CD4-positive, alpha-beta memory T cell (primary cell): ENCODE results near the gene PLD2. TPM values are rescaled to one million over a fixed set of nuclear protein-coding genes. Genes with fewer than 3 reads are reported as not detected.
A peak's percentile ranks its signal among the peaks of the same experiment; 100 is the strongest.

ENCODE experiments used
- CTCF ChIA-PET: fragments of 350-600 bp; sonication (Branson Sonifier 250); formaldehyde crosslinking; loops from one replicate; lab custom pipeline; 2021; ENCODE audit warnings: inconsistent platforms; ENCODE audit not compliant: partially characterized antibody; lab: Charles Lee
- POLR2A ChIA-PET: fragments of 350-600 bp; sonication (Branson Sonifier 250); formaldehyde crosslinking; loops from one replicate; lab custom pipeline; 2021; ENCODE audit not compliant: partially characterized antibody; lab: Charles Lee
- DNase-seq, 5 donors: peaks; one replicate each; pipeline versions ENCODE4 v3.0.0 to v3.0.0-alpha.2; 2020 to 2022; ENCODE audit warnings: mixed read lengths in 1 of 5
- H3K27ac ChIP-seq: one replicate; pipeline ENCODE4 v1.7.0; 2013; ENCODE audit warnings: low read depth, low read length
- H3K27me3 ChIP-seq: 2 replicates; pipeline ENCODE4 v1.7.0; 2013; ENCODE audit warnings: mild to moderate bottlenecking, low read length, moderate library complexity; ENCODE audit not compliant: insufficient read depth
- H3K36me3 ChIP-seq: 2 replicates; pipeline ENCODE4 v1.7.0; 2013; ENCODE audit warnings: mild to moderate bottlenecking, low read length, moderate library complexity; ENCODE audit not compliant: insufficient read depth
- H3K4me1 ChIP-seq: 2 replicates; pipeline ENCODE4 v1.7.0; 2013; ENCODE audit warnings: mild to moderate bottlenecking, low read length, moderate library complexity; ENCODE audit not compliant: insufficient read depth
- H3K4me3 ChIP-seq, 2 donors: one replicate each; pipeline ENCODE4 v1.7.0; 2013; ENCODE audit warnings: low read length in 2 of 2, mild to moderate bottlenecking in 1 of 2
- H3K9me3 ChIP-seq, 2 donors: one replicate each; pipeline ENCODE4 v1.7.0; 2013; ENCODE audit warnings: low read length in 2 of 2, control low read depth in 1 of 2; ENCODE audit not compliant: control insufficient read depth in 1 of 2
- H3K27ac Mint-ChIP-seq, 7 donors: one replicate each; pipeline ENCODE4 v1.8.0; 2020 to 2021; ENCODE audit warnings: mixed read lengths in 7 of 7, mild to moderate bottlenecking in 6 of 7, inconsistent platforms in 3 of 7, moderate library complexity in 3 of 7
- H3K27me3 Mint-ChIP-seq, 2 donors: one replicate each; pipeline ENCODE4 v1.8.0; 2020 to 2021; ENCODE audit warnings: mixed read lengths in 2 of 2
- H3K36me3 Mint-ChIP-seq, 2 donors: one replicate each; pipeline ENCODE4 v1.8.0; 2020 to 2021; ENCODE audit warnings: mixed read lengths in 2 of 2, inconsistent platforms in 1 of 2, mild to moderate bottlenecking in 1 of 2
- H3K4me1 Mint-ChIP-seq, 4 donors: one replicate each; pipeline ENCODE4 v1.8.0; 2020 to 2021; ENCODE audit warnings: mixed read lengths in 4 of 4, mild to moderate bottlenecking in 1 of 4
- H3K4me3 Mint-ChIP-seq, 8 donors: one replicate each; pipeline ENCODE4 v1.8.0; 2020 to 2021; ENCODE audit warnings: mixed read lengths in 8 of 8, mild to moderate bottlenecking in 7 of 8, moderate library complexity in 6 of 8, inconsistent platforms in 3 of 8
- H3K9me3 Mint-ChIP-seq, 8 donors: one replicate each; pipeline ENCODE4 v1.8.0; 2020 to 2021; ENCODE audit warnings: mixed read lengths in 8 of 8, mild to moderate bottlenecking in 5 of 8, inconsistent platforms in 3 of 8, moderate library complexity in 1 of 8
- intact Hi-C: fragments of 100-400 bp; cut with micrococcal nuclease; formaldehyde crosslinking; loops from one replicate; pipeline ENCODE4 v1.15.1; 2023
- polyA plus RNA-seq, 2 donors: library from polyadenylated mRNA; unstranded; fragments of 300-500 nt; fragmentation: Illumina TruSeq; gene quantifications; one replicate each; pipeline ENCODE4 v1.2.3, GENCODE V29; 2021
- total RNA-seq, 2 experiments: library from RNA; stranded (reverse); gene quantifications; one replicate each; pipeline ENCODE4 v1.2.3, GENCODE V29; 2021

The PLD2 gene
- total and polyA plus RNA-seq, 4 experiments from 2014 or later = 1.9 to 37.5 (median 17.9) TPM

- peak overlapping the region; percentile 68 to 85 (median 79) for H3K4me3 Mint-ChIP-seq
- peaks cover 3 to 23% (median 10%) of the 10 kb centered on the region in 4 donors for H3K4me1 Mint-ChIP-seq
- Histone ChIP-seq H3K9me3 (no peaks in the 10 kb centered on the region), H3K4me1 (peaks cover 15% of the 10 kb centered on the region), H3K4me3 (peak overlapping the region; percentile 47 to 54), H3K27ac (peak overlapping the region; percentile 15), H3K36me3 (no peaks in the 10 kb centered on the region), H3K27me3 (no peaks in the 10 kb centered on the region)
- peak overlapping the region in 6 of 7 donors; percentile 37 to 83 (median 56) for H3K27ac Mint-ChIP-seq
- no peak for DNase-seq
- POLR2A ChIA-PET = interaction anchor here (1.0 to 3.5 kb wide), 12 partner anchors 10 to 161 kb away, joined by 3 to 42 read pairs (median 4); partner anchors contain the start of genes ARRB2, GLTPD2, MINK1 and PSMB6
- intact Hi-C loops = loop anchor here (5.0 kb wide), 1 partner anchor 76 kb away; no protein-coding TSS in a partner anchor
- no peaks in the 10 kb centered on the region for H3K27me3 Mint-ChIP-seq
- CTCF ChIA-PET = interaction anchor here (1.8 to 3.5 kb wide), 2 partner anchors 17 to 28 kb away, joined by 5 to 21 read pairs; partner anchors contain the start of gene GLTPD2
- peaks cover 6 to 10% of the 10 kb centered on the region in 2 donors for H3K36me3 Mint-ChIP-seq
- H3K9me3 Mint-ChIP-seq = no peaks in the 10 kb centered on the region
Observed at GRCh38 chr17:4806456-4806776, 536 bp upstream of the PLD2 start.

- Mint-ChIP-seq H3K27ac (peak overlapping the region in 5 of 7 donors; percentile 23 to 81 (median 48)), H3K36me3 (peaks cover 6 to 10% of the 10 kb centered on the region in 2 donors), H3K9me3 (no peaks in the 10 kb centered on the region), H3K27me3 (no peaks in the 10 kb centered on the region), H3K4me3 (peak overlapping the region; percentile 69 to 85 (median 82)), H3K4me1 (peaks cover 3 to 23% (median 10%) of the 10 kb centered on the region in 4 donors)
- DNase-seq = no peak
- Histone ChIP-seq H3K27me3 (no peaks in the 10 kb centered on the region), H3K4me1 (peaks cover 15% of the 10 kb centered on the region), H3K4me3 (peak overlapping the region in 1 of 2 donors; percentile 54), H3K9me3 (no peaks in the 10 kb centered on the region), H3K36me3 (no peaks in the 10 kb centered on the region), H3K27ac (peak overlapping the region; percentile 67)
- POLR2A ChIA-PET = interaction anchor here (0.7 to 3.5 kb wide), 12 partner anchors 10 to 160 kb away, joined by 3 to 42 read pairs (median 4); partner anchors contain the start of genes GLTPD2, MINK1, PSMB6 and SPAG7
- intact Hi-C loops = loop anchor here (1.0 to 5.0 kb wide), 4 partner anchors 11 to 75 kb away; partner anchors contain the start of genes MINK1 and PSMB6
- CTCF ChIA-PET = interaction anchor here (1.0 to 3.5 kb wide), 3 partner anchors 18 to 241 kb away, joined by 3 to 21 read pairs (median 5); partner anchors contain the start of gene GLTPD2
Observed at GRCh38 chr17:4807605-4808377, 839 bp downstream of the PLD2 start.

- Mint-ChIP-seq H3K9me3 (no peaks in the 10 kb centered on the region), H3K27ac (peak overlapping the region in 5 of 7 donors; percentile 32 to 75 (median 61)), H3K4me1 (peaks cover 3 to 23% (median 10%) of the 10 kb centered on the region in 4 donors), H3K27me3 (no peaks in the 10 kb centered on the region), H3K36me3 (peaks cover 6 to 10% of the 10 kb centered on the region in 2 donors), H3K4me3 (peak overlapping the region; percentile 59 to 82 (median 72))
- Histone ChIP-seq H3K27ac (no peak overlapping the region), H3K9me3 (no peaks in the 10 kb centered on the region), H3K36me3 (no peaks in the 10 kb centered on the region), H3K4me1 (peaks cover 15% of the 10 kb centered on the region), H3K27me3 (no peaks in the 10 kb centered on the region), H3K4me3 (no peak overlapping the region)
- ChIA-PET POLR2A (interaction anchor here (2.9 to 3.5 kb wide), 2 partner anchors 19 to 26 kb away, joined by 25 to 42 read pairs; partner anchors contain the start of genes GLTPD2 and MINK1), CTCF (interaction anchor here (1.0 to 3.5 kb wide), 2 partner anchors 19 to 242 kb away, joined by 3 to 21 read pairs; partner anchors contain the start of gene GLTPD2)
- intact Hi-C loops = loop anchor here (5.0 kb wide), 1 partner anchor 74 kb away; no protein-coding TSS in a partner anchor
- DNase-seq = no peak
Observed at GRCh38 chr17:4808378-4808767, 1.4 kb downstream of the PLD2 start.

GRCh38 chr17:4810696-4811290, 3.8 kb downstream of the PLD2 start:
- no peak overlapping the region for H3K4me3 Mint-ChIP-seq
- H3K27ac ChIP-seq = no peak overlapping the region
- no peaks in the 10 kb centered on the region for H3K27me3 ChIP-seq
- H3K9me3 ChIP-seq = no peaks in the 10 kb centered on the region
- intact Hi-C loops = no loop called here
- H3K4me1 ChIP-seq = peaks cover 15% of the 10 kb centered on the region
- ChIA-PET CTCF (no interaction called here), POLR2A (interaction anchor here (1.2 kb wide), 1 partner anchor 101 kb away, joined by 3 read pairs; the partner anchor contains the start of gene ARRB2)
- H3K27ac Mint-ChIP-seq = peak overlapping the region in 3 of 7 donors; percentile 2 to 70 (median 38)
- peaks cover 3 to 23% (median 10%) of the 10 kb centered on the region in 4 donors for H3K4me1 Mint-ChIP-seq
- no peaks in the 10 kb centered on the region for H3K36me3 ChIP-seq
- peaks cover 10 to 13% of the 10 kb centered on the region in 2 donors for H3K36me3 Mint-ChIP-seq
- no peaks in the 10 kb centered on the region for H3K9me3 Mint-ChIP-seq
- no peak overlapping the region for H3K4me3 ChIP-seq
- DNase-seq = no peak
- H3K27me3 Mint-ChIP-seq = no peaks in the 10 kb centered on the region

GRCh38 chr17:4811471-4811870, 4.5 kb downstream of the PLD2 start:
- Mint-ChIP-seq H3K27me3 (no peaks in the 10 kb centered on the region), H3K4me1 (peaks cover 1 to 17% (median 6%) of the 10 kb centered on the region in 4 donors), H3K36me3 (peaks cover 10 to 16% of the 10 kb centered on the region in 2 donors), H3K9me3 (peaks cover 0 to 2% (median 0%) of the 10 kb centered on the region in 8 donors), H3K27ac (peak overlapping the region in 1 of 7 donors; percentile 70), H3K4me3 (no peak overlapping the region)
- H3K27me3 ChIP-seq = no peaks in the 10 kb centered on the region
- H3K27ac ChIP-seq = no peak overlapping the region
- no peaks in the 10 kb centered on the region for H3K36me3 ChIP-seq
- CTCF ChIA-PET = interaction anchor here (1.1 kb wide), 1 partner anchor 21 kb away, joined by 4 read pairs; no protein-coding TSS in a partner anchor
- intact Hi-C loops = no loop called here
- no peaks in the 10 kb centered on the region for H3K9me3 ChIP-seq
- no peak for DNase-seq
- peaks cover 10% of the 10 kb centered on the region for H3K4me1 ChIP-seq
- H3K4me3 ChIP-seq = no peak overlapping the region
- POLR2A ChIA-PET = no interaction called here

- Histone ChIP-seq H3K4me1 (peaks cover 7% of the 10 kb centered on the region), H3K4me3 (no peak overlapping the region), H3K9me3 (no peaks in the 10 kb centered on the region), H3K27ac (no peak overlapping the region), H3K36me3 (no peaks in the 10 kb centered on the region), H3K27me3 (no peaks in the 10 kb centered on the region)
- intact Hi-C loops = no loop called here
- no peak for DNase-seq
- no peaks in the 10 kb centered on the region for H3K27me3 Mint-ChIP-seq
- H3K4me1 Mint-ChIP-seq = peaks cover 1 to 14% (median 5%) of the 10 kb centered on the region in 4 donors
- H3K36me3 Mint-ChIP-seq = peaks cover 12 to 16% of the 10 kb centered on the region in 2 donors
- H3K9me3 Mint-ChIP-seq = peaks cover 0 to 2% (median 0%) of the 10 kb centered on the region in 8 donors
- ChIA-PET CTCF (interaction anchor here (1.1 to 1.5 kb wide), 2 partner anchors 22 to 23 kb away, joined by 3 to 4 read pairs; no protein-coding TSS in a partner anchor), POLR2A (no interaction called here)
- H3K27ac Mint-ChIP-seq = peak overlapping the region in 1 of 7 donors; percentile 43
- H3K4me3 Mint-ChIP-seq = no peak overlapping the region
Observed at GRCh38 chr17:4812690-4813089, 5.7 kb downstream of the PLD2 start.
